Hepatocyte (in vitro differentiated cells): ENCODE data around the gene AZIN2. TPM values are rescaled to one million over a fixed set of nuclear protein-coding genes. Genes with fewer than 3 reads are reported as not detected.

Experiments used
- DNase-seq: peaks from one replicate; pipeline ENCODE4 v3.0.0-alpha.2; 2016; ENCODE audit warnings: low spot score
- H2AFZ ChIP-seq: fragments of 200-600 bp; sonication (generic); 2 replicates; pipeline ENCODE4 v1.6.0; 2016; ENCODE audit warnings: antibody characterized with exemption, mild to moderate bottlenecking
- H3K27ac ChIP-seq: fragments of 200-600 bp; sonication (generic); 2 replicates; pipeline ENCODE4 v1.5.1; 2016; ENCODE audit warnings: mild to moderate bottlenecking
- H3K27me3 ChIP-seq: fragments of 200-600 bp; sonication (generic); 2 replicates; pipeline ENCODE4 v1.6.1; 2016
- H3K36me3 ChIP-seq: fragments of 200-600 bp; sonication (generic); replicated peaks from 2 replicates; pipeline ENCODE4 v1.5.1; 2016; ENCODE audit warnings: low read depth; ENCODE audit not compliant: insufficient read depth
- H3K4me1 ChIP-seq: fragments of 200-600 bp; sonication (generic); 2 replicates; pipeline ENCODE4 v1.5.1; 2016; ENCODE audit warnings: mild to moderate bottlenecking, moderate library complexity; ENCODE audit not compliant: insufficient read depth
- H3K4me2 ChIP-seq: fragments of 200-600 bp; sonication (generic); 2 replicates; pipeline ENCODE4 v1.6.0; 2016
- H3K4me3 ChIP-seq: fragments of 200-600 bp; sonication (generic); 2 replicates; pipeline ENCODE4 v1.5.1; 2016; ENCODE audit warnings: mild to moderate bottlenecking
- H3K79me2 ChIP-seq: fragments of 200-600 bp; sonication (generic); 2 replicates; pipeline ENCODE4 v1.6.0; 2017; ENCODE audit warnings: mild to moderate bottlenecking
- H3K9me2 ChIP-seq: fragments of 200-600 bp; sonication (generic); replicated peaks from 2 replicates; pipeline ENCODE4 v1.6.0; 2017; ENCODE audit warnings: mild to moderate bottlenecking; ENCODE audit not compliant: insufficient read depth
- H3K9me3 ChIP-seq: fragments of 200-600 bp; sonication (generic); 2 replicates; pipeline ENCODE4 v1.5.1; 2016; ENCODE audit warnings: low read depth, mild to moderate bottlenecking
- H4K20me1 ChIP-seq: fragments of 200-600 bp; sonication (generic); 2 replicates; pipeline ENCODE4 v1.6.0; 2016; ENCODE audit warnings: mild to moderate bottlenecking; ENCODE audit not compliant: insufficient read depth, poor library complexity, severe bottlenecking
- CTCF ChIP-seq: fragments of 200-600 bp; sonication (generic); IDR thresholded peaks from 2 replicates; pipeline ENCODE4 v1.5.1; 2016; ENCODE audit warnings: antibody characterized with exemption, mild to moderate bottlenecking; ENCODE audit not compliant: poor library complexity
- EZH2 ChIP-seq: fragments of 200-600 bp; sonication (generic); IDR thresholded peaks from 2 replicates; pipeline ENCODE4 v1.6.1; 2016; ENCODE audit warnings: antibody characterized with exemption, mild to moderate bottlenecking, borderline replicate concordance
- EZH2phosphoT487 ChIP-seq: fragments of 200-600 bp; sonication (generic); IDR thresholded peaks from one replicate; pipeline ENCODE4 v1.6.1; 2018; ENCODE audit warnings: antibody characterized with exemption, mild to moderate bottlenecking, low read depth, moderate library complexity; ENCODE audit not compliant: unreplicated experiment, severe bottlenecking
- WGBS: methylation state at CpG from one replicate; pipeline ENCODE4 v1.1.6; 2016; ENCODE audit warnings: low lambda C conversion rate; ENCODE audit errors: missing lambda C conversion rate; 5-methylcytosine and 5-hydroxymethylcytosine counted together
- polyA plus RNA-seq: library from polyadenylated mRNA; unstranded; fragments of >200 nt; fragmentation: Nextera tagmentation; extraction: Ambion mirVana; gene quantifications from 2 replicates; pipeline ENCODE4 v1.2.1, GENCODE V29; 2016
- total RNA-seq: library from RNA; depleted of rRNA; stranded (reverse); fragments of >200 nt; gene quantifications from 2 replicates; pipeline ENCODE4 v1.2.3, GENCODE V29; 2014

The AZIN2 gene
- total and polyA plus RNA-seq, 2 experiments from 2014 or later: 1.8 to 2.8 TPM

- TF ChIP-seq EZH2 (no peak), CTCF (no peak)
These were observed 44.9 kb upstream of the AZIN2 start for GRCh38 chr1:33036051-33036525.

GRCh38 chr1:33036526-33037503, 44.1 kb upstream of the AZIN2 start, which contains the start of gene AK2:
TSS of gene AK2 (minus strand) at chr1:33036883. CDS start at chr1:33036828, 55 bp downstream.
- Histone ChIP-seq H3K36me3 (no peaks in the 10 kb centered on the region), H3K4me2 (peak within 1 kb of the TSS; percentile 82), H3K4me3 (peak within 1 kb of the TSS; percentile 43), H4K20me1 (peaks cover 17% of the 10 kb centered on the region), H3K27ac (peak within 1 kb of the TSS; percentile 89), H3K9me2 (no peaks in the 10 kb centered on the region), H3K9me3 (no peaks in the 10 kb centered on the region), H3K79me2 (peaks cover 47% of the 10 kb centered on the region), H2AFZ (peak within 1 kb of the TSS; percentile 51), H3K27me3 (no peaks in the 10 kb centered on the region), H3K4me1 (peaks cover 19% of the 10 kb centered on the region)
- TF ChIP-seq EZH2phosphoT487 (no peak), EZH2 (no peak), CTCF (no peak)
- WGBS: 9% methylated on average over 51 of the region's 59 CpGs
- peak; percentile 96 for DNase-seq

More at GRCh38 chr1:33036051-33036525, 44.9 kb upstream of the AZIN2 start:
- Histone ChIP-seq H3K4me3 (peak overlapping the region; percentile 43), H3K9me2 (no peaks in the 10 kb centered on the region), H3K27ac (peak overlapping the region; percentile 89), H3K36me3 (no peaks in the 10 kb centered on the region), H3K79me2 (peaks cover 54% of the 10 kb centered on the region), H2AFZ (peak overlapping the region; percentile 34), H3K27me3 (no peaks in the 10 kb centered on the region), H3K4me2 (peak overlapping the region; percentile 82), H4K20me1 (peaks cover 24% of the 10 kb centered on the region), H3K9me3 (no peaks in the 10 kb centered on the region), H3K4me1 (peaks cover 23% of the 10 kb centered on the region)
- DNase-seq: peak; percentile 44
- WGBS: 13% methylated on average over 5 of the region's 5 CpGs

GRCh38 chr1:33039840-33040239, 41.1 kb upstream of the AZIN2 start:
- TF ChIP-seq EZH2: no peak
- no peak for TF ChIP-seq CTCF
- TF ChIP-seq EZH2phosphoT487: no peak
- H3K4me1 ChIP-seq: peaks cover 17% of the 10 kb centered on the region

More at GRCh38 chr1:33039840-33040239, 41.1 kb upstream of the AZIN2 start:
- Histone ChIP-seq H2AFZ (no peak overlapping the region), H3K36me3 (no peaks in the 10 kb centered on the region), H3K27ac (no peak overlapping the region), H3K27me3 (no peaks in the 10 kb centered on the region), H3K9me3 (no peaks in the 10 kb centered on the region), H4K20me1 (peaks cover 1% of the 10 kb centered on the region), H3K79me2 (peaks cover 17% of the 10 kb centered on the region), H3K9me2 (no peaks in the 10 kb centered on the region), H3K4me2 (no peak overlapping the region), H3K4me3 (no peak overlapping the region)
- WGBS: 81% methylated on average over 8 of the region's 8 CpGs
- DNase-seq: no peak
